Panc1 (cell line): Measurements from ENCODE around the gene TRIM2. TPM values are rescaled to one million over a fixed set of nuclear protein-coding genes. Genes with fewer than 3 reads are reported as not detected.

Source experiments
- ATAC-seq: fragments of 200-7000 bp; cut with Tn5 transposase; 2 replicates; pipeline ENCODE4 v1.9.1; 2020; ENCODE audit warnings: mild to moderate bottlenecking, moderate library complexity
- BruUV-seq: library from RNA; stranded (reverse); fragments of 400-500 nt; replicated peaks from 2 replicates; lab custom pipeline; 2021; lab: Mats Ljungman, UMichigan
- CTCF ChIA-PET: fragments of 300-600 bp; sonication (Branson Sonifier 250); formaldehyde crosslinking; loops from one replicate; lab custom pipeline; 2022; ENCODE audit warnings: antibody characterized with exemption; lab: Charles Lee
- POLR2A ChIA-PET: fragments of 300-600 bp; sonication (Branson Sonifier 250); formaldehyde crosslinking; loops from one replicate; lab custom pipeline; 2022; ENCODE audit warnings: antibody characterized with exemption; lab: Charles Lee
- DNase-seq: peaks from one replicate; pipeline ENCODE4 v3.0.0-alpha.2; 2010; ENCODE audit warnings: low read depth, low spot score
- H3K27ac ChIP-seq: 2 replicates; pipeline ENCODE4 v1.5.1; 2011; ENCODE audit warnings: mild to moderate bottlenecking, low read length, inconsistent platforms
- H3K27me3 ChIP-seq: fragments of 200-500 bp; sonication (Bioruptor generic); 2 replicates; pipeline ENCODE4 v1.6.0; 2014; ENCODE audit warnings: low read length, inconsistent platforms; ENCODE audit not compliant: control insufficient read depth, insufficient read depth
- H3K36me3 ChIP-seq: fragments of 200-500 bp; sonication (Bioruptor generic); 2 replicates; pipeline ENCODE4 v1.5.1; 2014; ENCODE audit warnings: inconsistent platforms, mild to moderate bottlenecking, low read length, moderate library complexity; ENCODE audit not compliant: control insufficient read depth, insufficient read depth
- H3K4me1 ChIP-seq: 2 replicates; pipeline ENCODE4 v1.5.1; 2011; ENCODE audit warnings: inconsistent platforms, mild to moderate bottlenecking, low read length, moderate library complexity; ENCODE audit not compliant: control insufficient read depth, insufficient read depth
- H3K4me3 ChIP-seq, 2 experiments: 2 replicates each; pipeline ENCODE4 v1.5.1; 2011 to 2012; ENCODE audit warnings: low read depth in 2 of 2, low read length in 2 of 2, mild to moderate bottlenecking in 2 of 2, inconsistent platforms in 1 of 2, moderate library complexity in 1 of 2
- H3K9me3 ChIP-seq: fragments of 200-500 bp; sonication (Bioruptor generic); 2 replicates; pipeline ENCODE4 v1.5.1; 2014; ENCODE audit warnings: low read depth, mild to moderate bottlenecking, inconsistent platforms, low read length, moderate library complexity; ENCODE audit not compliant: control insufficient read depth, insufficient read depth
- POLR2AphosphoS5 ChIP-seq: IDR thresholded peaks from 2 replicates; pipeline ENCODE4 v1.6.1; 2012; ENCODE audit warnings: mild to moderate bottlenecking, low read depth, low read length, moderate library complexity
- REST ChIP-seq, 2 experiments: IDR thresholded peaks; 2 replicates each; pipeline ENCODE4 v1.6.1; 2011 to 2012; ENCODE audit warnings: low read depth in 2 of 2, control low read depth in 1 of 2, low read length in 1 of 2, mild to moderate bottlenecking in 1 of 2, moderate library complexity in 1 of 2; ENCODE audit not compliant: insufficient read depth in 1 of 2
- SIN3A ChIP-seq: IDR thresholded peaks from 2 replicates; pipeline ENCODE4 v1.6.1; 2012; ENCODE audit warnings: low read depth, mild to moderate bottlenecking, low read length, moderate library complexity, borderline replicate concordance; ENCODE audit not compliant: insufficient read depth
- TCF7L2 ChIP-seq: IDR thresholded peaks from 2 replicates; pipeline ENCODE4 v1.6.1; 2011; ENCODE audit warnings: mild to moderate bottlenecking, low read depth, low read length, inconsistent platforms
- in situ Hi-C: cut with HindIII; loops from 2 replicates; pipeline ENCODE4 v1.10.0; 2016; ENCODE audit warnings: low sequenced_read_pairs, low pct_unique_long_range_greater_than_20kb
- intact Hi-C: fragments of 100-400 bp; cut with micrococcal nuclease; formaldehyde crosslinking; loops from one replicate; pipeline ENCODE4 v1.10.0; 2022; ENCODE audit not compliant: unreplicated experiment
- total RNA-seq: library from RNA; stranded (reverse); gene quantifications from one replicate; pipeline ENCODE4 v1.2.1, GENCODE V29; 2021; ENCODE audit not compliant: unreplicated experiment
- TF ChIP-seq, protein P1 (sequence below): fragments of 450-650 bp; IDR thresholded peaks from 2 replicates; pipeline ENCODE4 v1.5.1; 2017; ENCODE audit warnings: mild to moderate bottlenecking

TRIM2 gene
- total RNA-seq, 1 experiment from 2014 or later, result 18.9 TPM

DNA sequence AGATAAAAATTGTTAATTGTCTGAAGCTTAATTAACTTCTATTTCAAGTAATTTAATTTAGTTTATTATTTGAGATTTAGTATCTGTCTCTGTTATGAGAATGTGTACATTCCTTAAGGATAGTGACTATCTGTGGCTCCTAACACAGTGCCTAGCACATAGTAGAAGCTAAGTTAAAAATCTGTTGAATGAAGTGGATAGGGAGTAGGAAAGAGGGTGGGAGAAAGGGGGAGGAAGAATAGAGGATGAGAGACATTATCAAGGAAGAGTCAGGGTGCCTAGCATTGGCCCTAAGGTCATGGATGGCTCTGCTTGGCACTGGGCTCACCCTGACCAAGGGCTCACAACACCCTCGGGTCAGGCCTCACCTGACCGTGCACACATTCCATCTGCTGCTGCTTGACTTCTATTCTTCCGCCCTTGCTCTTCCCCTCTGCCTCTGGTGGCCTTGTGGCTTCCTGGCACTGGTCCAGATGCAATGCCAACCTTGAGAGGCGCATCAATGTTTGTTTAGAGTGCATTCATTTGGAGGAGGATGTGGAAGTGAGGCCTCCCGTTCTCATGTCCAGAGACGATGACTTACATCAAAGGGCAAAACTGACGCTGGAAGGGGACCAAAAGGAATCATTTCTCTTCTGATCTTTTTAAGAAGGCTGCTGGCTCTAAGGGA lies 42.3 kb downstream of the TRIM2 start:
- H3K36me3 ChIP-seq, result no peaks in the 10 kb centered on the region; the same call in 1 of the 2 replicates
- CTCF ChIA-PET, result no interaction called here
- in situ Hi-C loops (no loop called here), intact Hi-C loops (no loop called here)
- no peak for ATAC-seq
- no peaks in the 10 kb centered on the region for H3K9me3 ChIP-seq
- H3K27ac ChIP-seq, result 0 out of 2 replicates have a peak overlapping the region, but pooled peaks have one; percentile 12
- no peak for DNase-seq
- TF ChIP-seq REST (IDR thresholded peaks at IDR 0.05; ENCODE audit: insufficient read depth in 1 of 2, low read depth in 2 of 2, low read length in 1 of 2) (no peak), POLR2AphosphoS5 (no peak), TCF7L2 (no peak), SIN3A (no peak)
- TF ChIP-seq, protein P1, sequence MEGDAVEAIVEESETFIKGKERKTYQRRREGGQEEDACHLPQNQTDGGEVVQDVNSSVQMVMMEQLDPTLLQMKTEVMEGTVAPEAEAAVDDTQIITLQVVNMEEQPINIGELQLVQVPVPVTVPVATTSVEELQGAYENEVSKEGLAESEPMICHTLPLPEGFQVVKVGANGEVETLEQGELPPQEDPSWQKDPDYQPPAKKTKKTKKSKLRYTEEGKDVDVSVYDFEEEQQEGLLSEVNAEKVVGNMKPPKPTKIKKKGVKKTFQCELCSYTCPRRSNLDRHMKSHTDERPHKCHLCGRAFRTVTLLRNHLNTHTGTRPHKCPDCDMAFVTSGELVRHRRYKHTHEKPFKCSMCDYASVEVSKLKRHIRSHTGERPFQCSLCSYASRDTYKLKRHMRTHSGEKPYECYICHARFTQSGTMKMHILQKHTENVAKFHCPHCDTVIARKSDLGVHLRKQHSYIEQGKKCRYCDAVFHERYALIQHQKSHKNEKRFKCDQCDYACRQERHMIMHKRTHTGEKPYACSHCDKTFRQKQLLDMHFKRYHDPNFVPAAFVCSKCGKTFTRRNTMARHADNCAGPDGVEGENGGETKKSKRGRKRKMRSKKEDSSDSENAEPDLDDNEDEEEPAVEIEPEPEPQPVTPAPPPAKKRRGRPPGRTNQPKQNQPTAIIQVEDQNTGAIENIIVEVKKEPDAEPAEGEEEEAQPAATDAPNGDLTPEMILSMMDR, result no peak
- H3K27me3 ChIP-seq, result no peaks in the 10 kb centered on the region
- BruUV-seq, result no TSS peak
- peaks cover 18% of the 10 kb centered on the region for H3K4me1 ChIP-seq
- POLR2A ChIA-PET, result no interaction called here
- no peak overlapping the region for H3K4me3 ChIP-seq

GRCh38 chr4:153247116-153247490 lies 42.9 kb downstream of the TRIM2 start:
- ChIA-PET POLR2A (no interaction called here), CTCF (interaction anchor here (0.6 kb wide), 1 partner anchor 427 kb away, joined by 7 read pairs; no protein-coding TSS in a partner anchor)
- no peaks in the 10 kb centered on the region for H3K9me3 ChIP-seq
- intact Hi-C loops, result no loop called here
- no peak overlapping the region for H3K4me3 ChIP-seq
- BruUV-seq, result no TSS peak
- TF ChIP-seq POLR2AphosphoS5 (no peak), REST (IDR thresholded peaks at IDR 0.05; ENCODE audit: insufficient read depth in 1 of 2, low read depth in 2 of 2, low read length in 1 of 2) (no peak), TCF7L2 (no peak)
- TF ChIP-seq, protein P1, result no peak
- ATAC-seq (no peak), DNase-seq (no peak)
- H3K4me1 ChIP-seq, result peaks cover 17% of the 10 kb centered on the region
- H3K36me3 ChIP-seq, result no peaks in the 10 kb centered on the region; the same call in 1 of the 2 replicates
- no peak overlapping the region for H3K27ac ChIP-seq
- in situ Hi-C loops, result no loop called here
- no peaks in the 10 kb centered on the region for H3K27me3 ChIP-seq
